HepG2 (cell line): ENCODE data around the gene MAB21L4. TPM values are rescaled to one million over a fixed set of nuclear protein-coding genes. Genes with fewer than 3 reads are reported as not detected.

Source experiments
- ATRX ChIP-seq: sonication (generic); formaldehyde crosslinking; IDR thresholded peaks from 2 replicates; pipeline ENCODE4 v1.4.0; 2020; ENCODE audit warnings: missing genetic modification reagents, borderline replicate concordance
- CBX1 ChIP-seq: IDR thresholded peaks from one replicate; pipeline ENCODE4 v1.6.1; 2016; ENCODE audit warnings: antibody characterized with exemption, low read depth
- CEBPB ChIP-seq: IDR thresholded peaks from 2 replicates; pipeline ENCODE4 v1.6.1; 2011; ENCODE audit warnings: low read depth, low read length, improper control_type of control experiment, borderline replicate concordance
- EEA1 ChIP-seq: sonication (generic); formaldehyde crosslinking; IDR thresholded peaks from 2 replicates; pipeline ENCODE4 v1.5.1; 2020; ENCODE audit warnings: mild to moderate bottlenecking, missing genetic modification reagents, borderline replicate concordance
- FOXK1 ChIP-seq: sonication (generic); formaldehyde crosslinking; IDR thresholded peaks from 2 replicates; pipeline ENCODE4 v1.4.0; 2020; ENCODE audit warnings: low read depth, missing genetic modification reagents, borderline replicate concordance
- SALL1 ChIP-seq: sonication (generic); formaldehyde crosslinking; IDR thresholded peaks from 2 replicates; pipeline ENCODE4 v1.8.0; 2022; ENCODE audit warnings: mild to moderate bottlenecking, missing genetic modification reagents
- SOX5 ChIP-seq: IDR thresholded peaks from 2 replicates; pipeline ENCODE4 v1.6.1; 2016; ENCODE audit warnings: borderline replicate concordance
- ZBTB20 ChIP-seq: sonication (generic); formaldehyde crosslinking; IDR thresholded peaks from 2 replicates; pipeline ENCODE4 v1.8.1; 2023; ENCODE audit warnings: missing genetic modification reagents, low read depth, mild to moderate bottlenecking, borderline replicate concordance
- ZNF136 ChIP-seq: sonication (generic); formaldehyde crosslinking; IDR thresholded peaks from 2 replicates; pipeline ENCODE4 v1.8.1; 2022; ENCODE audit warnings: low read depth, mild to moderate bottlenecking, moderate library complexity, missing genetic modification reagents
- ZNF225 ChIP-seq: sonication (generic); formaldehyde crosslinking; IDR thresholded peaks from 2 replicates; pipeline ENCODE4 v1.4.0; 2020; ENCODE audit warnings: mild to moderate bottlenecking, missing genetic modification reagents
- ZNF274 ChIP-seq: sonication (generic); formaldehyde crosslinking; IDR thresholded peaks from 2 replicates; pipeline ENCODE4 v1.5.1; 2020; ENCODE audit warnings: mild to moderate bottlenecking, missing genetic modification reagents
- ZNF563 ChIP-seq: sonication (generic); formaldehyde crosslinking; IDR thresholded peaks from 2 replicates; pipeline ENCODE4 v1.8.0; 2022; ENCODE audit warnings: mild to moderate bottlenecking, moderate library complexity, missing genetic modification reagents
- ZNF616 ChIP-seq: sonication (generic); formaldehyde crosslinking; IDR thresholded peaks from 2 replicates; pipeline ENCODE4 v1.5.0; 2020; ENCODE audit warnings: low read depth, mild to moderate bottlenecking, missing genetic modification reagents
- ZNF839 ChIP-seq: sonication (generic); formaldehyde crosslinking; IDR thresholded peaks from 2 replicates; pipeline ENCODE4 v1.4.0; 2020; ENCODE audit warnings: missing genetic modification reagents, mild to moderate bottlenecking, borderline replicate concordance
- ZSCAN31 ChIP-seq: sonication (generic); formaldehyde crosslinking; IDR thresholded peaks from 2 replicates; pipeline ENCODE4 v1.5.0; 2020; ENCODE audit warnings: low read depth, mild to moderate bottlenecking, missing genetic modification reagents
- polyA plus RNA-seq, 8 experiments: library from polyadenylated mRNA; depleted of rRNA in 3 of 8; stranded (reverse) in 7 of 8; unstranded in 1 of 8; fragments of >200 nt; fragmentation: Illumina TruSeq in 4 of 8; extraction: Trizol in 4 of 8; gene quantifications; 2 replicates each; pipeline versions ENCODE4 v1.2.1 to v1.2.3, GENCODE V29; 2011 to 2016; ENCODE audit warnings: low read depth in 4 of 8, missing spikeins in 1 of 8, mixed read lengths in 1 of 8; ENCODE audit not compliant: insufficient read depth in 1 of 8
- total RNA-seq, 5 experiments: library from RNA; depleted of rRNA; stranded (reverse); fragments of >200 nt; fragmentation: Illumina TruSeq; extraction: Trizol; gene quantifications; 2 replicates each; pipeline ENCODE4 v1.2.3, GENCODE V29; 2016; ENCODE audit warnings: low read depth in 1 of 5
- TF ChIP-seq, protein P1 (sequence below), 2 experiments: sonication (generic) in 1 of 2; formaldehyde crosslinking in 1 of 2; IDR thresholded peaks; 2 replicates each; pipeline versions ENCODE4 v1.4.0 to v1.6.1; 2018 to 2020; ENCODE audit warnings: missing genetic modification reagents in 2 of 2, borderline replicate concordance in 1 of 2, low read depth in 1 of 2, mild to moderate bottlenecking in 1 of 2, missing biosample characterization in 1 of 2
- TF ChIP-seq, protein P2 (sequence below): sonication (generic); formaldehyde crosslinking; IDR thresholded peaks from 2 replicates; pipeline ENCODE4 v1.5.1; 2020; ENCODE audit warnings: mild to moderate bottlenecking, missing genetic modification reagents, borderline replicate concordance
- TF ChIP-seq, protein P3 (sequence below): IDR thresholded peaks from 2 replicates; pipeline ENCODE4 v1.6.1; 2016; ENCODE audit warnings: mild to moderate bottlenecking

Gene MAB21L4
- total and polyA plus RNA-seq, 2 of the 13 experiments (the other 11 are each of a cell fraction or from before 2014, with no cell fraction given): 3.0 to 14.0 TPM

DNA sequence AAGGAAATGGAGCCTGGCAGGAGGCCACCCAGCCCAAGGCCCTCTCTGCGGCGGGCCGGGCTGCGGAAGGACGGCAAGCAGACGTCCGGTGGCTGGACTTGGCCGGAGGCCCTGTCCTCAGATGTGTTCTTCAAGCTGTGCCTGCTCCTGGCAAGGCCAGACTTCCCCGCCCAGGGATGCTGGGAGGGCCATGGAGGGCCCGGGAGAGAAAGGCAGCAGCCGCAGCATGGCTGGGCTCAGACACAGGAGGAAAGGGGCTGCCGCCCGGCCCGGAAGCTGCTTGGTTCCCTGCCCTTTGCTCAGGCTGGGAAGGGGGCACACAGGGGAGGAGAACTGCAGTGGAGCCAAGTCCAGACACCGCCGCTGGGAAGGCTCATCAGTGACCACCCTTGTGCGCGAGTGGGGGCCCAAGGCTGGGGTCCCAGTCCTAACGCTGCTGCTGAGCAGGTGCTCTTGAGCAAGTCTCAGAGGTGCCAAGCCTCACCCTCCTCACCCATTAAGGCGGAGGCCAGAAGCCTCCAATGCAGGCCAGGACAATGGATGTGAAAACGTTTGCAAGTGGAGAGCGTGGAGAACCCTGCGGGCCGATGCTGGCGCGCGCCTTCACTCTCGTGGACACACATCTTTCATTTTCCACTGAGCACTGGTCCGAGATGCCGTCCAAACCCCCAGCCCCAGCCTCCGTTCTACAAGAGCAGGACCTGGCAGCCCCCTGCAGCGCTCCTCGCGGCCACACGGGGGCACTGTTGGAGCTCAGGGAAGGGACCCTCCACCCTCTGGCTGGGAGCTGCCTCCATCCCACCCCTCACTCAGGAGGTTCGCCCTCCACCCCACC is 18.1 kb upstream of the MAB21L4 start (continued):
- TF ChIP-seq, protein P1, sequence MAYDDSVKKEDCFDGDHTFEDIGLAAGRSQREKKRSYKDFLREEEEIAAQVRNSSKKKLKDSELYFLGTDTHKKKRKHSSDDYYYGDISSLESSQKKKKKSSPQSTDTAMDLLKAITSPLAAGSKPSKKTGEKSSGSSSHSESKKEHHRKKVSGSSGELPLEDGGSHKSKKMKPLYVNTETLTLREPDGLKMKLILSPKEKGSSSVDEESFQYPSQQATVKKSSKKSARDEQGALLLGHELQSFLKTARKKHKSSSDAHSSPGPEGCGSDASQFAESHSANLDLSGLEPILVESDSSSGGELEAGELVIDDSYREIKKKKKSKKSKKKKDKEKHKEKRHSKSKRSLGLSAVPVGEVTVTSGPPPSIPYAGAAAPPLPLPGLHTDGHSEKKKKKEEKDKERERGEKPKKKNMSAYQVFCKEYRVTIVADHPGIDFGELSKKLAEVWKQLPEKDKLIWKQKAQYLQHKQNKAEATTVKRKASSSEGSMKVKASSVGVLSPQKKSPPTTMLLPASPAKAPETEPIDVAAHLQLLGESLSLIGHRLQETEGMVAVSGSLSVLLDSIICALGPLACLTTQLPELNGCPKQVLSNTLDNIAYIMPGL (CRISPR knock-in tag; IDR thresholded peaks at IDR 0.05; ENCODE audit: borderline replicate concordance in 1 of 2, low read depth in 1 of 2): peak; percentile 60 to 67; a peak in 2 of 4 replicates
- TF ChIP-seq EEA1 (CRISPR knock-in tag) (0 out of 2 replicates have a peak, but pooled peaks have one; percentile 33), ZNF225 (CRISPR knock-in tag) (0 out of 2 replicates have a peak, but pooled peaks have one; percentile 22), FOXK1 (CRISPR knock-in tag) (0 out of 2 replicates have a peak, but pooled peaks have one; percentile 44), CEBPB (no peak), ZNF563 (peak; percentile 44; the same call in 1 of the 2 replicates), ZSCAN31 (CRISPR knock-in tag) (0 out of 2 replicates have a peak, but pooled peaks have one; percentile 35), ATRX (CRISPR knock-in tag) (no peak), ZNF136 (CRISPR knock-in tag) (0 out of 2 replicates have a peak, but pooled peaks have one; percentile 39), ZBTB20 (CRISPR knock-in tag) (0 out of 2 replicates have a peak, but pooled peaks have one; percentile 61), ZNF616 (CRISPR knock-in tag) (0 out of 2 replicates have a peak, but pooled peaks have one; percentile 66), ZNF274 (CRISPR knock-in tag) (peak; percentile 52), SALL1 (CRISPR knock-in tag) (0 out of 2 replicates have a peak, but pooled peaks have one; percentile 17), ZNF839 (CRISPR knock-in tag) (0 out of 2 replicates have a peak, but pooled peaks have one; percentile 53), CBX1 (no peak), SOX5 (CRISPR knock-in tag) (no peak)
- TF ChIP-seq, protein P2, sequence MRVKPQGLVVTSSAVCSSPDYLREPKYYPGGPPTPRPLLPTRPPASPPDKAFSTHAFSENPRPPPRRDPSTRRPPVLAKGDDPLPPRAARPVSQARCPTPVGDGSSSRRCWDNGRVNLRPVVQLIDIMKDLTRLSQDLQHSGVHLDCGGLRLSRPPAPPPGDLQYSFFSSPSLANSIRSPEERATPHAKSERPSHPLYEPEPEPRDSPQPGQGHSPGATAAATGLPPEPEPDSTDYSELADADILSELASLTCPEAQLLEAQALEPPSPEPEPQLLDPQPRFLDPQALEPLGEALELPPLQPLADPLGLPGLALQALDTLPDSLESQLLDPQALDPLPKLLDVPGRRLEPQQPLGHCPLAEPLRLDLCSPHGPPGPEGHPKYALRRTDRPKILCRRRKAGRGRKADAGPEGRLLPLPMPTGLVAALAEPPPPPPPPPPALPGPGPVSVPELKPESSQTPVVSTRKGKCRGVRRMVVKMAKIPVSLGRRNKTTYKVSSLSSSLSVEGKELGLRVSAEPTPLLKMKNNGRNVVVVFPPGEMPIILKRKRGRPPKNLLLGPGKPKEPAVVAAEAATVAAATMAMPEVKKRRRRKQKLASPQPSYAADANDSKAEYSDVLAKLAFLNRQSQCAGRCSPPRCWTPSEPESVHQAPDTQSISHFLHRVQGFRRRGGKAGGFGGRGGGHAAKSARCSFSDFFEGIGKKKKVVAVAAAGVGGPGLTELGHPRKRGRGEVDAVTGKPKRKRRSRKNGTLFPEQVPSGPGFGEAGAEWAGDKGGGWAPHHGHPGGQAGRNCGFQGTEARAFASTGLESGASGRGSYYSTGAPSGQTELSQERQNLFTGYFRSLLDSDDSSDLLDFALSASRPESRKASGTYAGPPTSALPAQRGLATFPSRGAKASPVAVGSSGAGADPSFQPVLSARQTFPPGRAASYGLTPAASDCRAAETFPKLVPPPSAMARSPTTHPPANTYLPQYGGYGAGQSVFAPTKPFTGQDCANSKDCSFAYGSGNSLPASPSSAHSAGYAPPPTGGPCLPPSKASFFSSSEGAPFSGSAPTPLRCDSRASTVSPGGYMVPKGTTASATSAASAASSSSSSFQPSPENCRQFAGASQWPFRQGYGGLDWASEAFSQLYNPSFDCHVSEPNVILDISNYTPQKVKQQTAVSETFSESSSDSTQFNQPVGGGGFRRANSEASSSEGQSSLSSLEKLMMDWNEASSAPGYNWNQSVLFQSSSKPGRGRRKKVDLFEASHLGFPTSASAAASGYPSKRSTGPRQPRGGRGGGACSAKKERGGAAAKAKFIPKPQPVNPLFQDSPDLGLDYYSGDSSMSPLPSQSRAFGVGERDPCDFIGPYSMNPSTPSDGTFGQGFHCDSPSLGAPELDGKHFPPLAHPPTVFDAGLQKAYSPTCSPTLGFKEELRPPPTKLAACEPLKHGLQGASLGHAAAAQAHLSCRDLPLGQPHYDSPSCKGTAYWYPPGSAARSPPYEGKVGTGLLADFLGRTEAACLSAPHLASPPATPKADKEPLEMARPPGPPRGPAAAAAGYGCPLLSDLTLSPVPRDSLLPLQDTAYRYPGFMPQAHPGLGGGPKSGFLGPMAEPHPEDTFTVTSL: no peak
- TF ChIP-seq, protein P3, sequence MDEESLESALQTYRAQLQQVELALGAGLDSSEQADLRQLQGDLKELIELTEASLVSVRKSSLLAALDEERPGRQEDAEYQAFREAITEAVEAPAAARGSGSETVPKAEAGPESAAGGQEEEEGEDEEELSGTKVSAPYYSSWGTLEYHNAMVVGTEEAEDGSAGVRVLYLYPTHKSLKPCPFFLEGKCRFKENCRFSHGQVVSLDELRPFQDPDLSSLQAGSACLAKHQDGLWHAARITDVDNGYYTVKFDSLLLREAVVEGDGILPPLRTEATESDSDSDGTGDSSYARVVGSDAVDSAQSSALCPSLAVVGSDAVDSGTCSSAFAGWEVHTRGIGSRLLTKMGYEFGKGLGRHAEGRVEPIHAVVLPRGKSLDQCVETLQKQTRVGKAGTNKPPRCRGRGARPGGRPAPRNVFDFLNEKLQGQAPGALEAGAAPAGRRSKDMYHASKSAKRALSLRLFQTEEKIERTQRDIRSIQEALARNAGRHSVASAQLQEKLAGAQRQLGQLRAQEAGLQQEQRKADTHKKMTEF (CRISPR knock-in tag): peak; percentile 32; the same call in 1 of the 2 replicates
